Prostate gland (tissue), 2 donors: ENCODE results near the gene CD164.

Source experiments
- POLR2A ChIP-seq: fragments of 450-650 bp; IDR thresholded peaks from one replicate; pipeline ENCODE4 v1.6.1; 2016; ENCODE audit warnings: antibody characterized with exemption, mild to moderate bottlenecking
- POLR2AphosphoS5 ChIP-seq: sonication (generic); formaldehyde crosslinking; IDR thresholded peaks from one replicate; pipeline ENCODE4 v1.6.1; 2017; ENCODE audit warnings: antibody characterized with exemption
- TF ChIP-seq, protein P1 (sequence below), 4 experiments: fragments of 200-600 bp in 2 of 4; fragments of 450-650 bp in 2 of 4; sonication (generic) in 2 of 4; IDR thresholded peaks; 1 replicate in 3 of 4; 2 replicates in 1 of 4; pipeline ENCODE4 v1.5.1; 2016 to 2019; ENCODE audit warnings: antibody characterized with exemption in 4 of 4, mild to moderate bottlenecking in 2 of 4, moderate library complexity in 2 of 4

DNA sequence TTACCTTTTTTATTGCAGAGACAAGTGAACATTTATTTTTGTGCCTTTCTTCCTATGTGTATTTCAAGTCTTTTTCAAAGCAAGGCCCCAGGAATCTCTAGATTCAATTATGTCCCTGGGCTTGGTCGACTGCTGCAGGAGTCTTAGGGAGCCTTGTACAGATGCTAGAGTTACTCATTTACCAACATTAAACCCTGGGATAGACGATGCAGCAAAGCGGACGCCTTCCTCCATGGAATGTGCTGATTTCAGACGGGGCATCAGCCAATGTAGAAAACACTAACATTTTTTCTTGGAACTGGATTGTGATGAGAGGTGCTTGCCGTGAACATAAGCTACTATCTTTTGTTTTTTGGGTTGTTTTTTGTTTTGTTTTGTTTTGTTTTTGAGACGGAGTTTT is 55.9 kb downstream of the CD164 start:
- TF ChIP-seq, protein P1, sequence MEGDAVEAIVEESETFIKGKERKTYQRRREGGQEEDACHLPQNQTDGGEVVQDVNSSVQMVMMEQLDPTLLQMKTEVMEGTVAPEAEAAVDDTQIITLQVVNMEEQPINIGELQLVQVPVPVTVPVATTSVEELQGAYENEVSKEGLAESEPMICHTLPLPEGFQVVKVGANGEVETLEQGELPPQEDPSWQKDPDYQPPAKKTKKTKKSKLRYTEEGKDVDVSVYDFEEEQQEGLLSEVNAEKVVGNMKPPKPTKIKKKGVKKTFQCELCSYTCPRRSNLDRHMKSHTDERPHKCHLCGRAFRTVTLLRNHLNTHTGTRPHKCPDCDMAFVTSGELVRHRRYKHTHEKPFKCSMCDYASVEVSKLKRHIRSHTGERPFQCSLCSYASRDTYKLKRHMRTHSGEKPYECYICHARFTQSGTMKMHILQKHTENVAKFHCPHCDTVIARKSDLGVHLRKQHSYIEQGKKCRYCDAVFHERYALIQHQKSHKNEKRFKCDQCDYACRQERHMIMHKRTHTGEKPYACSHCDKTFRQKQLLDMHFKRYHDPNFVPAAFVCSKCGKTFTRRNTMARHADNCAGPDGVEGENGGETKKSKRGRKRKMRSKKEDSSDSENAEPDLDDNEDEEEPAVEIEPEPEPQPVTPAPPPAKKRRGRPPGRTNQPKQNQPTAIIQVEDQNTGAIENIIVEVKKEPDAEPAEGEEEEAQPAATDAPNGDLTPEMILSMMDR (IDR thresholded peaks at IDR 0.05) = no peak
- TF ChIP-seq POLR2A = no peak
- no peak for TF ChIP-seq POLR2AphosphoS5
